Omental fat pad (tissue), 4 donors: ENCODE data around the gene SLC7A11. TPM values are rescaled to one million over a fixed set of nuclear protein-coding genes. Genes with fewer than 3 reads are reported as not detected.

Experiments
- ATAC-seq: fragments of 150-250 bp; one replicate; pipeline ENCODE4 v1.9.1; 2016; ENCODE audit warnings: mild to moderate bottlenecking, moderate library complexity; ENCODE audit not compliant: low FRiP score
- DNase-seq: peaks from one replicate; pipeline ENCODE4 v3.0.0-alpha.2; 2019; ENCODE audit warnings: low spot score
- CTCF ChIP-seq, 3 donors: fragments of 450-650 bp; IDR thresholded peaks; one replicate each; pipeline ENCODE4 v1.5.1; 2016 to 2017; ENCODE audit warnings: antibody characterized with exemption in 3 of 3, mild to moderate bottlenecking in 3 of 3, moderate library complexity in 2 of 3
- total RNA-seq, 4 donors: library from RNA; depleted of rRNA; stranded (reverse); fragments of >200 nt; gene quantifications; one replicate each; pipeline ENCODE4 v1.1.0, GENCODE V29; 2016

Gene SLC7A11
- total RNA-seq = 1 to 10 TPM in 2 of 4 donors, under 1 TPM in 2; 0.60 to 1.5 (median 0.90) TPM

GRCh38 chr4:138242076-138242833 lies at the start of gene SLC7A11:
SLC7A11 (minus strand) TSS chr4:138242349; CDS start chr4:138242069, 280 bp downstream.
- ATAC-seq (peak; percentile 95), DNase-seq (no peak)
- TF ChIP-seq CTCF (IDR thresholded peaks at IDR 0.05) = no peak

- no peak for ATAC-seq
Observed at GRCh38 chr4:138291431-138291830, 49.3 kb upstream of the SLC7A11 start.

GRCh38 chr4:138290805-138291204 lies 48.7 kb upstream of the SLC7A11 start:
- ATAC-seq = no peak
- DNase-seq = no peak
- TF ChIP-seq CTCF (IDR thresholded peaks at IDR 0.05) = no peak

More at GRCh38 chr4:138291431-138291830, 49.3 kb upstream of the SLC7A11 start:
- no peak for DNase-seq
- no peak for TF ChIP-seq CTCF (IDR thresholded peaks at IDR 0.05)

- ATAC-seq (no peak), DNase-seq (no peak)
- no peak for TF ChIP-seq CTCF (IDR thresholded peaks at IDR 0.05)
Observed at GRCh38 chr4:138279286-138279685, 37.1 kb upstream of the SLC7A11 start.

GRCh38 chr4:138277133-138277532 lies 35.0 kb upstream of the SLC7A11 start:
- TF ChIP-seq CTCF (IDR thresholded peaks at IDR 0.05) = no peak
- DNase-seq (no peak), ATAC-seq (no peak)

- ATAC-seq (peak; percentile 48), DNase-seq (no peak)
- TF ChIP-seq CTCF (IDR thresholded peaks at IDR 0.05) = no peak
Observed at GRCh38 chr4:138275963-138276621, 33.9 kb upstream of the SLC7A11 start.
